Renal cortex interstitium (tissue), 15 donors: ENCODE data around the gene CD40LG. TPM values are rescaled to one million over a fixed set of nuclear protein-coding genes. Genes with fewer than 3 reads are reported as not detected.

Experiments
- DNase-seq, 11 donors: peaks; one replicate each; pipeline ENCODE4 v3.0.0-alpha.2; 2013; ENCODE audit warnings: low read depth in 9 of 11, low spot score in 4 of 11; ENCODE audit errors: extremely low read depth in 1 of 11
- long read RNA-seq, 16 experiments: transcript quantifications; one replicate each; lab custom pipeline, GENCODE V29; 2026
- polyA plus RNA-seq, 3 donors: library from polyadenylated mRNA; unstranded; fragments of 120-200 nt; gene quantifications; one replicate each; pipeline ENCODE4 v1.2.1, GENCODE V29; 2013; ENCODE audit not compliant: insufficient read length in 3 of 3

Gene CD40LG
- polyA plus RNA-seq, result under 1 TPM; 0.14 to 0.28 (median 0.14) TPM
- long read RNA-seq, donor 1, result 0 reads
- long read RNA-seq, donor 2, result 0 reads
- long read RNA-seq, donor 3, result 0 reads
- long read RNA-seq, donor 4, result 0 reads
- long read RNA-seq, donor 5, result 0 reads
- long read RNA-seq, donor 6, result 0 reads
- long read RNA-seq, donor 7, result 0 reads
- long read RNA-seq, donor 8, result 0 reads
- long read RNA-seq, donor 9, result 0 reads
- long read RNA-seq, donor 10, result 0 reads
- long read RNA-seq, donor 11, result 0 reads
- long read RNA-seq, donor 12, result 0 reads
- long read RNA-seq, donor 13, result 0 reads
- long read RNA-seq, donor 14, result 0 reads
- long read RNA-seq, donor 15, result 0 reads
- long read RNA-seq, donor 16, result 0 reads

DNA sequence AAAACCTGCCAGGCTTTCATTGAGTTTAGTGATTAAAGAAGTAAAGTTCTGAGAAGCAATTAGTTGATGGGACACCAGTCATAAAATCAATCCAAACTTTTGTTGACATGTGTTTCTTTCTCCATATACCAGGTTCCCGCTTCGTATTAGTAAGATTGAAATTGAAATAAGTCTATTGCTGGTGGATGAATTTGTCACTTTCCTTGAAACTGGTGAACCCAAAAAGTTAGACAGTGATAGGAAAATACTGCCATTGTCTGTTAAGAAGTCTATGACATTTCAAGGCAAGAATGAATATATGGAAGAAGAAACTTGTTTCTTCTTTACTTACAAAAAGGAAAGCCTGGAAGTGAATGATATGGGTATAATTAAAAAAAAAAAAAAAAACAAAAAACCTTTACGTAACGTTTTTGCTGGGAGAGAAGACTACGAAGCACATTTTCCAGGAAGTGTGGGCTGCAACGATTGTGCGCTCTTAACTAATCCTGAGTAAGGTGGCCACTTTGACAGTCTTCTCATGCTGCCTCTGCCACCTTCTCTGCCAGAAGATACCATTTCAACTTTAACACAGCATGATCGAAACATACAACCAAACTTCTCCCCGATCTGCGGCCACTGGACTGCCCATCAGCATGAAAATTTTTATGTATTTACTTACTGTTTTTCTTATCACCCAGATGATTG, at the start of gene CD40LG:
Gene CD40LG (plus strand): TSS at position 482 of the 684 bp plus-strand sequence. CDS start 91 bp downstream, at position 573.
- DNase-seq, result no peak

DNA sequence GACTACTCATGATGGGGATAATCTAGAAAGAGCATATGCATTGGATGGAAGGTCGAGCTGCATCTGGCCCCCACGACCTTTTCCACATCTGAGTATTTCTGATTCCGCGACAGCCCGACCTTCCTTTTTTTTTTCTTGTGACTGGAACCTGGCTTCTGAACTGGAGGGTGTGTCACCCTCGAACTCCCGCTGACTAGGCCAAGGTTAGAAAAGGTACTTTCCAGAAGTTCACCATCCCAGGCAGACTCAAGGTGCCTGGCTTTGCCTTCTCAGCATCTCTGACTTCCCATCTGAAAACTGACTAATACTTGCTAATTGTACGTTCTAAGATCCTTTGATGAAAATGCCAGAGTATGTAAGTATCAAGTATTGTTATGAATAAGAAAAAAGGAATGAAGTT, 49.3 kb upstream of the CD40LG start:
- DNase-seq, result no peak

DNA sequence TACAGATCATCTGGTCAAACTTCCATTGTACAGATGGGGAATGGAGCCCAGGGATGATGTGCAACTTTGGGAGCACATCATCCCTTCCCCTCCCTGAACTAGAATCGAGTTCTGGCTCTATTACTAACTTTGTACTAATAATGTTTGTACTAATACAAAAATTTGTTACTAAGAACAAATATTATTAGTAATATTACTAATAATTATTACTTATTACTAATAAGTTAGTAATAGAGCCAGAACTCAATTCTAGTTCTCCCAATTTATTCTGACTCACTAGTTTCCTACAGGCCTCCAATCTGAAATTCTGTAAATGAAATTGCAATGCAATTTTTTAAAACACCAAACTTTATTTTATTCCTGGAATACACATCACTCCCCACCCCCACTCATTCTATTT, 47.9 kb upstream of the CD40LG start:
- DNase-seq, result no peak

DNA sequence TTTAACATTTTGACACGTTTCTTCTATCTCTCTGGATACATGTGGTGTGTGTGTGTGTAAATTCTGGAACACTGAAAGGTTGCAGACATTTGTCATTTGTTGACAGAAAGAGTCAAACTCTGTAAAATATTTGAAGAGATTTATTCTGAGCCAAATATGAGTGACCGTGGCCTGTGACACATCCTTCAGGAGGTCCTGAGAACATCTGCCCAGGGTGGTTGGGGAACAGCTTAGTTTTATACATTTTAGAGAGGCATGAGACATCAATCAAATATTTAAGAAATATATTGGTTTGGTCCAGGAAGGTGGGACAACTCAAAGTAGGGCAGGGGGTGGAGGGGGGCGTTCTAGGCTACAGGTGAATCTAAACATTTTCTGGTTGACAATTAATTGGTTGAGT, 40.7 kb upstream of the CD40LG start:
- DNase-seq, result no peak

DNA sequence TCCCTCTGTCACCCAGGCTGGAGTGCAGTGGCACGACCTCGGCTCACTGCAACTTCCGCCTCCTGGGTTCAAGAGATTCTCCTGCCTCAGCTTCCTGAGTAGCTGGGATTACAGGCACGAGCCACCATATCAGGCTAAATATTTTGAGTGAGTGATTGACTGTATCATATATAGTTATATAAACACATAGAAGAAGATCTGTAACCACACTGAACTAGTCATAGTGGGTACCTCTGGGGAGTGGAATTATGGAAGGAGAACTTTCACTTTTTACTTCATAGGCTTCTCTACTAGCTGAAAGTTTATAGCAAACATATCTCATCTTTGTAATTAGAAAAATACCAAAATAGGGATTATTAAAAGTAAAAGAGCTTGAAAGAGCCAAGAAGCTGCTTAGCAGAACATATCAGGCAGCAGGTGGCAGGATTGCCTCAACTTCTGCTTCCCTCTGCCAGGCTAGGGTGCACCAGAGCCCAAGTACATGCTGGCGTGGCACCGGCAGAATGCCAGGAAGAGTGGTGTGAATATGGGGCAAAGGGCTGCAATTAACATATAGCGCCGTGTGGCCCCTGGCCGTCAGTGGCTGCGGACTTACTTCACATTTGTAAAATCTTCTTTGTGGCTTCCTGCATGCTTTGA, 39.5 kb upstream of the CD40LG start:
- no peak for DNase-seq

DNA sequence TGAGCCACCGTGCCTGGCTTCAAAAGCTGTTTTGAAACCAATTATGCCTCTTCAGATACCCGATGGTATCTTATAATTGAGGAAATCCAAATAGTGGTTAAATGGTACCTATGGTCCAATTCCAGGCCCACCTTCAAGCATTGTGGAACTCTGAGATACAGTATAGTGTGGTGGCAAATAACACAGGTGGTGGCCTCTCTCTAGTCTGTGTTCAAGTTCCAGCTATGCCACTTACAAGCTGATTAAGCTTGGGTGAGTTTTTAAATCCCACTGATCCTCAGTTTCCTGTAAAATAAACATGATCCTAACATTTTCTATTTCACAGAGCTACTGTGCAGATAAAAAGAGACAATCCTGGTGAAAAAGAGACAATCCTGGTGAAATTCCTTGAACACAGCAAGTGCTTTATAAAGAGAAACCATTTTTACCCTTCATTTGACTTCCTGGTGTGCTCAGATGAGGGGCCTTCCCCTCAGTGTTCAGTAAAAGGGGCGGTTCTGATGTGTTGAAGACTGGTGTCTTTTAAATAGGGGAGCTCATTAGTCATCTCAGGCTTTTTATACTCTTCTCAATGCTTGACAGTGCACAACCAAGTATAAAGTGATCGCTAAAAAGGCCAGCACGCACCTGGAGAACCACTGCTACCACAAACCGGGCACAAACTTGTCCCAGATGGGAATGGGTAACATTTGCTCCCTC, 30.8 kb upstream of the CD40LG start:
- DNase-seq, result no peak

DNA sequence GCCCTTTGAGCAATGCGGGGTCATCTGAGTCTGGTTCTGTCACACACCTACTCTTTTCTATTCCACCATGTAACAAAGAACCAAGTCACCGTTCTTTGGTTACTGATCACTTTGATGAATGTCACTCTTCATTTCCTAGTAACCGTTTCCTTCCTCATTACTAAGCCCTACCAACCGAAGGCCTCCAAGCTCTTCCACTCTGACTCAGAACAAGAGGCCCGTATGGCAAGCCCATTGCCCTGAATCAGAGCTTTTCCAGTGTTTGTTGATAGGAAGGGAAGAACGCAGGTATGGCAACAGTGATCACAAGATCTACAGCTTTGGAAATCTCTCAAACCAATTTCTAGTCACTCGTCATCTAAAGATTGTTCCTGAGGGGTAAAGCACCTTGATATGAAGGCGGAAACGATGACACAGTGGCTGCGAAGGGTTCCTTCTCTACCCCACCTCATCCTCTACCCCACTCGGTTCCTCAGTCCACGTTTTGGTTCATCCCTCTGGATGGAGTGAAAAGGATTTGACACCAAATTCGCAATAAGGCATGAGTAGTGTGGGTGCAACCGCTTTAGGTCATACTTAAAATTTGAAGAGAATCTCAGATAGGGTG, 28.0 kb upstream of the CD40LG start:
- DNase-seq, result no peak

DNA sequence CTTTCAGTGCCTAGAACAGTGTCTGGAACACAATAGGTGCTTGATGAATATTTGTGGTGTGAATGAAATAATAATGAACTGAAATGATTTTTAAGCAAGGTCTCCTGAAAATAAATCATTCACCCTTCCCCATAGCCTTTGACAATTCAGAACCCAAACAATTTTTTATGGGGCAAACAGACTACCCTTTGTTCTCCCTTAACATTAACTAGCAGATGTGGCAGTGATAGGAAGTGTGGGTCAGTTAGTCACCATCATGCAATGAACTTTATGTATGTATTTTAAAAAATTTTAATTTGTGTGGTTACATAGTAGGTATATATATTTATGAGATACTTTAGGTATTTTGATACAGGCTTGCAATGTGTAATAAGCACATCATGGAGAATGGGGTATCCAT, 27.2 kb upstream of the CD40LG start:
- DNase-seq, result no peak

DNA sequence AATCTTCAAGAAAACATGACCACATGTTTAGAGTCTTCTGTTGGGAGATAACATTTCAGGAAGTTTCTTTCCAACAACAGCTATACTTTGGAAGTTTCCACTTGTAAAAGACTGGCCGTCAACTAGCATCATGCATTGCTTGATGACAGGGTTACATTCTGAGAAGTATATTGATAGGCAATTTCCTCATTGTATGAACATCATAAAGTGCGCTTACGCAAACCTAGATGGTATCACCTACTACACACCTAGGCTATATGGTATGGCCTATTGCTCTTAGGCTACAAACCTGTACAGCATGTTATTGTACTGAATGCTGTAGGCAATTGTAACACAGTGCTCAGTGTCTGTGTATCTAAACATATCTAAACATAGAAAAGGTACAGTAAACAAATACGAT, 25.4 kb upstream of the CD40LG start:
- no peak for DNase-seq

DNA sequence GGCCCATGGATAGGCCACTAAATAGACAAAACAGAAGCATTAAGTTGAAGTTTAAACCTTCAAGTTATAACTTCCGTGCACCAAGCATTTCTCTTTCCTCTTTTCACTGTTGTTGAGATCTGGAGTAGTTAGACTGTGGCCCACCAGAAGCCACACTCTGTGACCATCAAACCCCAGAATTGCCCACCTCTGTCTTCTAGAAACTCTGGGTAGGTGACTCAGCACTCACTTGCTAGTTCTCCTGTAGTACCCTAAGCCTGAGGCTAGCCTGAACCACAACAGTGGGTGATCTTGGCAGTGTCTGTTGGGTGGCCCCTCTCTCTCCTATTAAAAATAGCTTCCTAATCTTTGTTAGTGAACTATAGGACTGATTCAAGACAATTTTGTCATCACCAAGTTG, 24.6 kb upstream of the CD40LG start:
- no peak for DNase-seq

DNA sequence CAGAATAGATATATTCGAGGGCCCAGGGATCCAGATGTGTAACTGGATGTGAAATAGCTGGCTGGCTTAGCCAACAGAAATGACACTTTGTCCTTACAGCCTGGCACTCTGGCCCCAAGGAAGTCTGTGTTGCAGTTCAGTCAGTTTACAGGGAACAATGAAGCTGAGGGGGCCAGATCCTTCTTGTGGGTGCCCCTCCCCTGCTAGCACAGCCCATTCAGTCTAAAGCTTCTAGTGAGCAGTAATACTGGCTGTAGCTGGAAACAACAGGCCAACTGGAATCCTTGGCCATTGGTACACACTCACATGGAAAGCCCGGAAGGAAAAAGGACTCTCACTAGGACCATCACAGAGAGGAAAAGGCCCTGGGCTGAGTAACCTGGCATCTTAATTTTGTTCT, 22.7 kb upstream of the CD40LG start:
- no peak for DNase-seq

DNA sequence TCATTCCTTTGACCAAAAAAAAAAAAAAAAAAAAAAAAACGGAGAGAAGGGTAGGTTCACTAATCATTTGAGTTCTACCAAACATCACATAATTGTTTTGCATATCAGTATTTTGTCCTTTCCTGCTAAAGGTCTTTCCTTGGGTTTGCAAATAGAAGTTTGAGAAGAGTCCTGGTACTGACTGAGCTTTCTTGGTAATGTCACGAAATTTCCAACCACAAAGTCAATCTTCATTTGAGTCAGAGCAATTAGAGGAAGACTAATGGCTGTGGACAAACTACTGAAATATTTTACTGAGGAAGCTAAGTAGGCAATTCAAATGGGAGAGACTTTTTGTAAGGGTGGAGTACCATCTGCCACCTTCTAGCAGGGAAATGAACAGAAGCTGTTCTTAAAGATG, 21.7 kb upstream of the CD40LG start:
- no peak for DNase-seq

DNA sequence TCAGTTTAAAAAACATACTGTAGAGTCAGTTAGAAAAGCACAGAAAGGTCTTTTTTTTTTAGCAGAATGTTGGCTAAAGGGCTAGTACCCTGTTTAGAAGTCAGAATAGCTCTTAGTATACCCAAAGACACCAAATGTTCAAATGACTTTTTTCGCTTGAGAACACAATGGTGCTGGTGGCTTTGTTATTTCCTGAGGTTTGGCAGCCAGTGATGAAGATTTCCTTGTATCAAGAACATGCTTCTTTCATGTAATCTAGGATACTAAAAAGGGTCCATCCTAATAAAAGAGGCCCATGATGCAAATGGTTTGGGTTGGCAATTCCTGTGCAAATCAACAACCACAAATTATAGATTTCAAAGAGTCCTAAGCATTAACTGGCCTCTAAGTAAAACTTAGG, 21.1 kb upstream of the CD40LG start:
- no peak for DNase-seq

DNA sequence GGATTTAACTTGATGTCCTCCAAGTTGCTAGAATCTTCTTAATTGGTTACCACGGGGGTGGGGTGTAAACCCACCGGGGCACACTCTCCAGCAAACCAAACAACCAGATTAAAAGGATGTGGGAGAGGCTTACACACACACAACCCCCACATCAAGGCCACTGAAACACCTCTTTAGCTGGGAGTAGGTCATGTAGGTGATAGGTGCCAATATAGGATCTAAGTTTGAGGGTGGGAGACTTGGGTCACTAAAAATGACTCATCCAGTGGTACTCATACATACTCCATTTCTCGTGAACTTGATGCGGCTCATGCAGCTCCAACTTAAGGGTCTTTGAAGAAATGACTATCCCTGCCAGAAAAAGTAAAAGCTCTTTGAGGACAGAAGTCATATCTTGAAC, 20.5 kb upstream of the CD40LG start:
- no peak for DNase-seq

DNA sequence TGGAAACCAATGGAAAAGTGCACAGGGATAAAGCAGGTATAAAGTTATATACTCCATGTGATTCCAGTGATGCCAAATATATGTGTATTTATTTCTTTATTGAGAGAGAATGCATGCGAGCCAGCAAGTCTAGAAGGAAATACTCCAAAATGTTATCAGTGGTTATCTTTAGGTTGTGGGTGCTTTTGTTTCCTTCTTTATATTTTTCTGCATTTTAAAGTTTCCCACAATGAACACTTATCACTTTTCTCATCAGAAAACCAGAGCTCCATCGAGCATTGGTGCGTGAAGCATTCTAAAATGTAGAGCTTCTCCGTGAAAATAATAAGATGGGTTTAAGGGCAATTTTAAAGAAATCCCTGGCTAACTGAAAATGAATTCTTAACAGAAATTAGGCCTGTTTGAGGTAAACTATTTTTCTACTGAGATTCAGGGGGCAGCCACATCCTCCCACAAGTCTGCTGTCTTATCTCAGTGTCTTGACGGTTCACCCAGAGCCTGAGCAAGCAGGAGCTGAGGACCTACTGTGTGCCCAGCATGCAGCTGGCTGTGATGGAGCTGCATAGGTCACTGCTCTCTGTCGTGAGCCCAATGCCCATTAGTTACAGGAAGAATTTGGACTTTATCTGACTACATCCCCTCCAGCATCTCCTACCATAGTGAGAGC, 18.7 kb upstream of the CD40LG start:
- no peak for DNase-seq

DNA sequence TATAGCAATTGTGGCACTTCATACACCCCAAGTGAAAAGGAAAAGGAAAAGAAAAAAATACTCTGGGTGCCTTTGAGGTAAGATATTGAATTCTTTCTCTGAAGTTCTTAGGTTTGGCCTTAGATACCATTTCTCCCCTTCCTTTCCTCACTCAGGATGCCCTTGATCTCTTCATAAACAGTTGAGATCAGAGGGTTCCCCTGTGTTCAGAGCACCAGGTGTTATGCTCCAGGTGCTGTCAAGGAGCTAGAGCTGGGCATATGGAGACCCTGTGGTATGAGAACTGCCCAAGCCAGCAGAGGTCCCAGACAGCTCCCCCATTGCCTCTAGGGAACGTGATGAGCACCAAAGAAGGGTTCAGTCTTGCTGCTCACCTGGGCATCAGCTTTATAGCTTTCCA, 17.1 kb upstream of the CD40LG start:
- no peak for DNase-seq

DNA sequence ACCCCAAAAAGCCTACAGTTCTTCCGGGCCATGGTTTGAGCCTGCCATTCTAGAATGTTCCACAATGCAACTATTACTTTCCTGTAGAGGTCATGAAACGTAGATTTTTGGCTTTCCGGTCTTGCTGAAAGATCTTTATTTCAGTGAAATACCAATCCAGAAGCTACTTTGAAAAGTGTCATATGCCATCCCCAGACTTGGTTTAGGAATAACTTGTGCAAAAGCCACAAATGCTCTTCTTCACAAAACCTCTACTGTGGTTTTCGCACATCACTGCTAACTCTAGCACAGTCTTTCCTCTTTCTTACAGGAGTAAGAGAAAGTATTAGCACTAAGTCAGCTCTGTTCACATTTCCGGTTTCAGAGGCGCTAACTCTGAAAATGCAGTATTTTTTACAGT, 12.7 kb upstream of the CD40LG start:
- DNase-seq, result no peak

DNA sequence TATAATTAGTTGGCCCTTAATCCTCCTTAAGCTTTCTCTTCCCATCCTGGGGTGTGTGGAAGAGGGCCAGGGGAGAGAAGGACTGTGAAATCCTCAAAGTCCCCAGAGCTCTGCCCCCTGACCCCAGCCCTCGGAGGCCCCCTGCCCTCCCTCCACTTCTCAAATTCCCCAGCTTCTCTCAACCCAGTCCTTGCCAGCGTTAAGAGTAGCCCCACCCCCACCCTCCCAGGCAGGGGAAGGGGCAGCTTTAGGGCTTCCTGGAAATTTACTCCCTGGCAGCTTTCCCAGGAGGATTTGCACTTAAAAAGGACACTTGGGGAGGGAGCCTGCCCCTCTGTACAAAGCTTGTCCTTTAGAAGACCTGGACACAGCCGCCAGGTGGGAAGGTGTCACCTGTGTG, 11.8 kb upstream of the CD40LG start:
- peak in 8 of 11 donors; percentile 2 to 22 (median 7) for DNase-seq
